ENCODE results near the gene MFN2. TPM values are rescaled to one million over a fixed set of nuclear protein-coding genes. Genes with fewer than 3 reads are reported as not detected.

Gene MFN2
- total RNA-seq, 1 experiment from 2014 or later = 56.8 TPM

- TF ChIP-seq OVOL2 (CRISPR knock-in tag; IDR thresholded peaks at IDR 0.05; ENCODE audit: borderline replicate concordance) (no peak), FOXK1 (CRISPR knock-in tag; IDR thresholded peaks at IDR 0.05) (peak; percentile 90; the same call in 1 of the 2 replicates), ATF1 (CRISPR knock-in tag; IDR thresholded peaks at IDR 0.05) (peak; percentile 85; the same call in 1 of the 2 replicates), SOX15 (CRISPR knock-in tag; IDR thresholded peaks at IDR 0.05) (no peak), MXD4 (CRISPR knock-in tag; IDR thresholded peaks at IDR 0.05; ENCODE audit: borderline replicate concordance) (no peak), NFYB (CRISPR knock-in tag; conservative IDR thresholded peaks at IDR 0.05; ENCODE audit: low read depth) (peak; percentile 19; the same call in 1 of the 2 replicates), CREB1 (CRISPR knock-in tag; IDR thresholded peaks at IDR 0.05) (peak; percentile 89), ZMAT4 (CRISPR knock-in tag; IDR thresholded peaks at IDR 0.05) (no peak), CTCF (IDR thresholded peaks at IDR 0.05) (no peak), JAZF1 (CRISPR knock-in tag; IDR thresholded peaks at IDR 0.05) (no peak), PRRX2 (CRISPR knock-in tag; IDR thresholded peaks at IDR 0.05) (no peak), ZNF232 (CRISPR knock-in tag; IDR thresholded peaks at IDR 0.05) (no peak), NR2C2 (CRISPR knock-in tag; IDR thresholded peaks at IDR 0.05) (no peak), TEAD4 (CRISPR knock-in tag; IDR thresholded peaks at IDR 0.05) (no peak), TEAD1 (CRISPR knock-in tag; IDR thresholded peaks at IDR 0.05) (peak; percentile 59; the same call in 1 of the 2 replicates), CDX4 (CRISPR knock-in tag; IDR thresholded peaks at IDR 0.05; ENCODE audit: borderline replicate concordance) (no peak), JUN (CRISPR knock-in tag; IDR thresholded peaks at IDR 0.05) (no peak), TCF7 (CRISPR knock-in tag; IDR thresholded peaks at IDR 0.05; ENCODE audit: low read depth) (0 out of 2 replicates have a peak, but pooled peaks have one; percentile 33), ZNF281 (CRISPR knock-in tag; IDR thresholded peaks at IDR 0.05) (no peak), E2F5 (CRISPR knock-in tag; IDR thresholded peaks at IDR 0.05) (peak; percentile 68; the same call in 1 of the 2 replicates), ERG (CRISPR knock-in tag; IDR thresholded peaks at IDR 0.05) (no peak), ATF2 (CRISPR knock-in tag; IDR thresholded peaks at IDR 0.05; ENCODE audit: borderline replicate concordance, low read depth) (no peak), PRDM15 (CRISPR knock-in tag; IDR thresholded peaks at IDR 0.05) (no peak), MAX (CRISPR knock-in tag; IDR thresholded peaks at IDR 0.05) (no peak; the same call in none of the 2 replicates), ETV6 (CRISPR knock-in tag; IDR thresholded peaks at IDR 0.05) (peak; percentile 65; the same call in 1 of the 2 replicates), HMGA2 (CRISPR knock-in tag; IDR thresholded peaks at IDR 0.05) (no peak)
These were observed at the start of gene MFN2 (continued) for GRCh38 chr1:11979851-11980675.
